GM12872 (cell line): Measurements from ENCODE around the gene SPEG.

Source experiments
- CTCF ChIP-seq: IDR thresholded peaks from 3 replicates; pipeline ENCODE4 v1.5.1; 2011; ENCODE audit warnings: low read depth, mild to moderate bottlenecking, low read length, moderate library complexity; ENCODE audit not compliant: insufficient read depth

SPEG gene

GRCh38 chr2:219483451-219484342 lies 49.1 kb downstream of the SPEG start:
- TF ChIP-seq CTCF, result no peak

GRCh38 chr2:219484343-219485200 lies 49.9 kb downstream of the SPEG start:
- no peak for TF ChIP-seq CTCF

GRCh38 chr2:219485201-219485580 lies 50.5 kb downstream of the SPEG start:
- no peak for TF ChIP-seq CTCF

- TF ChIP-seq CTCF, result no peak
Observed at GRCh38 chr2:219486380-219486959, 51.8 kb downstream of the SPEG start.

- no peak for TF ChIP-seq CTCF
Observed at GRCh38 chr2:219488149-219488843, 53.7 kb downstream of the SPEG start.

- TF ChIP-seq CTCF, result no peak
Observed at GRCh38 chr2:219488844-219489194, 54.2 kb downstream of the SPEG start.
